PFSK-1 (cell line): ENCODE results near the gene COL6A5.

ENCODE experiments used
- FOXP2 ChIP-seq: optimal IDR thresholded peaks from 2 replicates; pipeline ENCODE3; 2011; ENCODE audit warnings: borderline replicate concordance, control low read depth, inconsistent platforms; ENCODE audit not compliant: insufficient read depth; ENCODE audit errors: extremely low read length, extremely low read depth
- POLR2AphosphoS5 ChIP-seq: IDR thresholded peaks from 2 replicates; pipeline ENCODE4 v1.6.1; 2012; ENCODE audit warnings: low read depth, mild to moderate bottlenecking, control low read depth, low read length, moderate library complexity
- TF ChIP-seq, protein P1 (sequence below), 2 experiments: IDR thresholded peaks; 2 replicates each; pipeline versions ENCODE4 v1.6.1 to v1.8.0; 2011 to 2012; ENCODE audit warnings: low read depth in 2 of 2, low read length in 2 of 2, control low read depth in 1 of 2, inconsistent platforms in 1 of 2, mild to moderate bottlenecking in 1 of 2, moderate library complexity in 1 of 2; ENCODE audit not compliant: insufficient read depth in 1 of 2

DNA sequence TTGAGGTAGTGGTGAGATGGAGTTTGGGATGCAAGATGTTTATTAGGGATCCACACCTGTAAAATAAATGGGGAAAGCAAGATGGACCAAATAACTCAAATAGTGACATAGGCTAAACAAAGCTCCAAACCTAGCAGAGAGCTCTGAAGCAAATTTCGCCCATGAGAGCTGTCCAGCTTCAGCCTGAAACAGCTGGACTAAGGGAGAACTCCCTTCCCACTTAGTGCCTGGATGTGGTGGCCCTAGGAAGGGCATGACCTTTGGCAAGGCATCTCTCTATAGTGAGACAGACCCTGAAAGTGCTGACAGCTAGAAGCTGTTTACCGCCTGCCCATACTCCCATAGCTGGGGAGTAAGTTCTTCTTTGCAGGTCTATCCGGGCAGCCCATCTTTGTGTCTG is 48.1 kb downstream of the COL6A5 start:
- TF ChIP-seq FOXP2 = no peak
- TF ChIP-seq POLR2AphosphoS5 = no peak
- TF ChIP-seq, protein P1, sequence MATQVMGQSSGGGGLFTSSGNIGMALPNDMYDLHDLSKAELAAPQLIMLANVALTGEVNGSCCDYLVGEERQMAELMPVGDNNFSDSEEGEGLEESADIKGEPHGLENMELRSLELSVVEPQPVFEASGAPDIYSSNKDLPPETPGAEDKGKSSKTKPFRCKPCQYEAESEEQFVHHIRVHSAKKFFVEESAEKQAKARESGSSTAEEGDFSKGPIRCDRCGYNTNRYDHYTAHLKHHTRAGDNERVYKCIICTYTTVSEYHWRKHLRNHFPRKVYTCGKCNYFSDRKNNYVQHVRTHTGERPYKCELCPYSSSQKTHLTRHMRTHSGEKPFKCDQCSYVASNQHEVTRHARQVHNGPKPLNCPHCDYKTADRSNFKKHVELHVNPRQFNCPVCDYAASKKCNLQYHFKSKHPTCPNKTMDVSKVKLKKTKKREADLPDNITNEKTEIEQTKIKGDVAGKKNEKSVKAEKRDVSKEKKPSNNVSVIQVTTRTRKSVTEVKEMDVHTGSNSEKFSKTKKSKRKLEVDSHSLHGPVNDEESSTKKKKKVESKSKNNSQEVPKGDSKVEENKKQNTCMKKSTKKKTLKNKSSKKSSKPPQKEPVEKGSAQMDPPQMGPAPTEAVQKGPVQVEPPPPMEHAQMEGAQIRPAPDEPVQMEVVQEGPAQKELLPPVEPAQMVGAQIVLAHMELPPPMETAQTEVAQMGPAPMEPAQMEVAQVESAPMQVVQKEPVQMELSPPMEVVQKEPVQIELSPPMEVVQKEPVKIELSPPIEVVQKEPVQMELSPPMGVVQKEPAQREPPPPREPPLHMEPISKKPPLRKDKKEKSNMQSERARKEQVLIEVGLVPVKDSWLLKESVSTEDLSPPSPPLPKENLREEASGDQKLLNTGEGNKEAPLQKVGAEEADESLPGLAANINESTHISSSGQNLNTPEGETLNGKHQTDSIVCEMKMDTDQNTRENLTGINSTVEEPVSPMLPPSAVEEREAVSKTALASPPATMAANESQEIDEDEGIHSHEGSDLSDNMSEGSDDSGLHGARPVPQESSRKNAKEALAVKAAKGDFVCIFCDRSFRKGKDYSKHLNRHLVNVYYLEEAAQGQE (IDR thresholded peaks at IDR 0.05; ENCODE audit: insufficient read depth in 1 of 2, low read depth in 2 of 2, low read length in 2 of 2) = peak in 1 of 2 experiments; percentile 68; a peak in 2 of 4 replicates
